Retinal pigment epithelial cell (primary cell): ENCODE measurements around the gene LEF1.
A peak's percentile ranks its signal among the peaks of the same experiment; 100 is the strongest.

Experiments used
- DNase-seq: peaks from one replicate; pipeline ENCODE4 v3.0.0-alpha.2; 2010; ENCODE audit warnings: low read depth
- H3K4me3 ChIP-seq: 2 replicates; pipeline ENCODE4 v1.5.1; 2011; ENCODE audit warnings: mild to moderate bottlenecking, low read length, control low read depth, moderate library complexity
- CTCF ChIP-seq: conservative IDR thresholded peaks from 2 replicates; pipeline ENCODE4 v1.5.1; 2011; ENCODE audit warnings: low read depth, low read length, control low read depth, inconsistent platforms

The LEF1 gene

GRCh38 chr4:108033348-108033747 lies 135.4 kb downstream of the LEF1 start:
- DNase-seq = no peak
- TF ChIP-seq CTCF = no peak
- H3K4me3 ChIP-seq = no peak overlapping the region

GRCh38 chr4:108031427-108032083 lies 137.2 kb downstream of the LEF1 start:
- DNase-seq = no peak
- no peak overlapping the region for H3K4me3 ChIP-seq
- TF ChIP-seq CTCF = no peak

GRCh38 chr4:108030332-108030731 lies 138.4 kb downstream of the LEF1 start:
- no peak overlapping the region for H3K4me3 ChIP-seq
- DNase-seq = no peak
- peak; percentile 65 for TF ChIP-seq CTCF

GRCh38 chr4:108029731-108030130 lies 139.0 kb downstream of the LEF1 start:
- DNase-seq = no peak
- TF ChIP-seq CTCF = no peak
- no peak overlapping the region for H3K4me3 ChIP-seq

- DNase-seq = no peak
- TF ChIP-seq CTCF = no peak
Measured at GRCh38 chr4:108029016-108029720, 139.6 kb downstream of the LEF1 start.

GRCh38 chr4:108024878-108025165 lies 143.9 kb downstream of the LEF1 start:
- TF ChIP-seq CTCF = no peak
- H3K4me3 ChIP-seq = no peak overlapping the region
- DNase-seq = no peak

More at GRCh38 chr4:108029016-108029720, 139.6 kb downstream of the LEF1 start:
- no peak overlapping the region for H3K4me3 ChIP-seq

GRCh38 chr4:108024085-108024877 lies 144.5 kb downstream of the LEF1 start:
- no peak overlapping the region for H3K4me3 ChIP-seq
- no peak for TF ChIP-seq CTCF
- no peak for DNase-seq
